ENCODE results near the gene GFOD2. TPM values are rescaled to one million over a fixed set of nuclear protein-coding genes. Genes with fewer than 3 reads are reported as not detected.

GFOD2 gene
- total RNA-seq, 4 donors from 2014 or later: 8.9 to 15.4 (median 11.6) TPM

DNA sequence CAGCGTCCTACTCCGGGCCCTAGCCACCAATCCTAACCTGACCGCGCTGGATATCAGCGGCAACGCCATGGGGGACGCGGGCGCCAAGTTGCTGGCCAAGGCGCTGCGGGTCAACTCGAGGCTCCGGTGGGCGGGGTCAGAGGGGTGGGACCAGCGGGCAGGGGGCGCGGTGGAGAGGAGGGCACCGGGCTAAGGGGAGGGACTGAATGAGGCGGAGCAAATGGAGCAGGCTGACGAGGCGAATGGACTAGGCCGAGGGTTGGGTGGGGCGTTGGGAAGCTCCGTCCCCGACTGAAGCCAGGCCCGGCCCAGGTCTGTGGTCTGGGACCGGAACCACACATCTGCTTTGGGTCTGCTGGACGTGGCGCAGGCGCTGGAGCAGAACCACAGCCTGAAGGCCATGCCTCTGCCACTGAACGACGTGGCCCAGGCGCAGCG lies 69.6 kb downstream of the GFOD2 start:
- intact Hi-C loops (cut with DNase I; ENCODE audit: low total_unique reads) (no loop called here), in situ Hi-C loops (cut with MboI; ENCODE audit: low sequenced_read_pairs in 4 of 4) (loop anchor here in 2 of 4 donors (10.0 to 25.0 kb wide), 2 partner anchors 105 to 137 kb away; no protein-coding TSS in a partner anchor)
- ATAC-seq (no peak), DNase-seq (no peak)
- TF ChIP-seq POLR2A (IDR thresholded peaks at IDR 0.05): no peak
- TF ChIP-seq CTCF (IDR thresholded peaks at IDR 0.05 in 4 of 5, conservative IDR thresholded peaks at IDR 0.05 in 1 of 5): no peak
- H3K36me3 ChIP-seq: no peaks in the 10 kb centered on the region
- H3K4me1 ChIP-seq: peaks cover 6 to 8% of the 10 kb centered on the region in 2 donors
- H3K4me3 ChIP-seq: no peak overlapping the region
- H3K27me3 ChIP-seq: peaks cover 78 to 85% (median 84%) of the 10 kb centered on the region in 3 donors
- no peaks in the 10 kb centered on the region for H3K9me3 ChIP-seq
- no peak overlapping the region for H3K27ac ChIP-seq

- H3K27me3 ChIP-seq: peaks cover 72 to 78% (median 78%) of the 10 kb centered on the region in 3 donors
- no peak overlapping the region for H3K27ac ChIP-seq
- no peaks in the 10 kb centered on the region for H3K9me3 ChIP-seq
- H3K4me3 ChIP-seq: no peak overlapping the region
- no peak for TF ChIP-seq CTCF (IDR thresholded peaks at IDR 0.05 in 4 of 5, conservative IDR thresholded peaks at IDR 0.05 in 1 of 5)
- TF ChIP-seq POLR2A (IDR thresholded peaks at IDR 0.05): no peak
- intact Hi-C loops (cut with DNase I; ENCODE audit: low total_unique reads) (no loop called here), in situ Hi-C loops (cut with MboI; ENCODE audit: low sequenced_read_pairs in 4 of 4) (loop anchor here in 2 of 4 donors (10.0 to 25.0 kb wide), 2 partner anchors 104 to 137 kb away; no protein-coding TSS in a partner anchor)
- ATAC-seq (no peak), DNase-seq (no peak)
- peaks cover 6 to 9% of the 10 kb centered on the region in 2 donors for H3K4me1 ChIP-seq
- H3K36me3 ChIP-seq: no peaks in the 10 kb centered on the region
Observed at GRCh38 chr16:67648764-67649407, 70.2 kb downstream of the GFOD2 start.

DNA sequence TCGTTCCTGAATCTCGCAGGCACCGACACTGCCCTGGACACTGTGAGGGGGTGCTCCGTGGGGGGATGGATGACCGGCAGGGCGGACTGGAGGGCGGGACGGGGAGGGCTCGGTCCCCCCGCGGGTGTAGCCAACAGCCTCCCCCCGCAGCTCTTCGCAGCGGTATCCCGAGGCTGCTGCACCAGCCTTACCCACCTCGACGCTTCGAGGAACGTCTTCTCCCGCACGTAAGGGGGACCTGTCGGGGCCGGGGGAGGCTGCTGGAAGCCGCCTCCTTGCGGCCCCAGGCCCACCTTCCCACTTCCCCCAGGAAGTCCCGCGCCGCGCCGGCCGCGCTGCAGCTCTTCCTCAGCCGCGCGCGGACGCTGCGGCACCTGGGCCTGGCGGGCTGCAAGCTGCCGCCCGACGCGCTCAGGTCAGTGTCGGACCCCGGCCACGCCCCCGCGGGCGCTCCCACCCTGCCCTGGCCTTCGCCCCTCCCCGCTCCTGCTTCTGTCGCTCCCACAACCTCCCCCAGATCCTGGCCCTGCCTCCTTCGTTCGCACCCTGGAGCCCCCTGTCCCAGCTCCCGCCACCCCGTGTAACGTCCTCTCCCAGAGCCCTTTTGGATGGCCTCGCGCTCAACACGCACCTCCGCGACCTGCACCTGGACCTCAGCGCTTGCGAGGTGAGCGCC lies 70.9 kb downstream of the GFOD2 start:
- intact Hi-C loops (cut with DNase I; ENCODE audit: low total_unique reads) (no loop called here), in situ Hi-C loops (cut with MboI; ENCODE audit: low sequenced_read_pairs in 4 of 4) (loop anchor here in 2 of 4 donors (10.0 to 25.0 kb wide), 2 partner anchors 103 to 136 kb away; no protein-coding TSS in a partner anchor)
- Histone ChIP-seq H3K27me3 (peaks cover 65 to 72% (median 71%) of the 10 kb centered on the region in 3 donors), H3K4me1 (peaks cover 1 to 6% of the 10 kb centered on the region in 2 donors), H3K27ac (no peak overlapping the region), H3K9me3 (no peaks in the 10 kb centered on the region), H3K36me3 (no peaks in the 10 kb centered on the region), H3K4me3 (no peak overlapping the region)
- no peak for TF ChIP-seq CTCF (IDR thresholded peaks at IDR 0.05 in 4 of 5, conservative IDR thresholded peaks at IDR 0.05 in 1 of 5)
- no peak for TF ChIP-seq POLR2A (IDR thresholded peaks at IDR 0.05)
- DNase-seq (no peak), ATAC-seq (no peak)

DNA sequence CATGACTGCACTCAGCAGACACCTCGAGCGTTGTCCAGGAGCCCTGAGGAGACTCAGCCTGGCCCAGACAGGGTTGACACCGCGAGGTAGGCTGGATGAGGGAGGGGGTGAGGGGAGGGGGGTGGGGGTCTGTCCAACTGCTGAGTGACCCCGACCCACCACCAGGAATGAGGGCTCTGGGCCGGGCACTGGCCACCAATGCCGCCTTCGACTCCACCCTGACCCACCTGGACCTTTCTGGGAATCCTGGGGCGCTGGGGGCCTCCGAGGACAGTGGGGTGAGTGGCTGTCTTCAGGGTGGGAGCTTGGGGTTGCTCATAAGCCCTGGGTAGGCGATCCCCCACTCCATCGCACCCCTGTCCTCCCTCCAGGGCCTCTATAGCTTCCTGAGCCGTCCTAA lies 71.4 kb downstream of the GFOD2 start:
- peaks cover 64 to 71% (median 70%) of the 10 kb centered on the region in 3 donors for H3K27me3 ChIP-seq
- no peak overlapping the region for H3K27ac ChIP-seq
- DNase-seq: no peak
- no peak overlapping the region for H3K4me3 ChIP-seq
- no peak for TF ChIP-seq CTCF (IDR thresholded peaks at IDR 0.05 in 4 of 5, conservative IDR thresholded peaks at IDR 0.05 in 1 of 5)
- TF ChIP-seq POLR2A (IDR thresholded peaks at IDR 0.05): no peak
- no peak for ATAC-seq
- no peaks in the 10 kb centered on the region for H3K9me3 ChIP-seq
- intact Hi-C loops (cut with DNase I; ENCODE audit: low total_unique reads): no loop called here
- no peaks in the 10 kb centered on the region for H3K36me3 ChIP-seq
- H3K4me1 ChIP-seq: peaks cover 0 to 6% of the 10 kb centered on the region in 2 donors
- in situ Hi-C loops (cut with MboI; ENCODE audit: low sequenced_read_pairs in 4 of 4): loop anchor here in 2 of 4 donors (10.0 to 25.0 kb wide), 2 partner anchors 103 to 135 kb away; no protein-coding TSS in a partner anchor

Data from gastrocnemius medialis (tissue), 4 donors.